GM18526 (cell line): ENCODE results near the gene NDUFB3.
A peak's percentile ranks its signal among the peaks of the same experiment; 100 is the strongest.

Experiments used
- POLR2A ChIP-seq: IDR thresholded peaks from 3 replicates; pipeline ENCODE4 v1.6.1; 2011; ENCODE audit not compliant: insufficient read length; ENCODE audit errors: extremely low read depth

Gene NDUFB3

DNA sequence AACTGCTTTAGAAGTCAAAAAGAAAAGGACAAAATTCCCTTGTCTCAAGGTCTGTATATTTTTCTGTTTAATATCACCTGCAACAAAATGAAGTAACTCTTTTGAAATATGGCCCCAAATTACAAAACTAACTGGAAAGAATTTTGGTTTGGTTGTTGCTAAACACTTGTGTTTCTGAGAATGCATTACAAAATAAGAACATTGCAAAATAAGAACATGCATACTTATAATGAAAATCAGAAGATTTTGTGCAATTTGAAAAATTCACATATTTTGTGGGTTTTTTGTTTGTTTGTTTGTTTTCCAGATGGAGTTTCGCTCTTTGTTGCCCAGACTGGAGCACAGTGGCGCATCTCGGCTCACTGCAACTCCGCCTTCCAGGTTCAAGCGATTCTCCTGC lies 21.8 kb downstream of the NDUFB3 start:
- TF ChIP-seq POLR2A, result no peak

GRCh38 chr2:201100497-201100896 lies 28.7 kb downstream of the NDUFB3 start:
- no peak for TF ChIP-seq POLR2A

GRCh38 chr2:201105759-201106158 lies 34.0 kb downstream of the NDUFB3 start:
- no peak for TF ChIP-seq POLR2A

DNA sequence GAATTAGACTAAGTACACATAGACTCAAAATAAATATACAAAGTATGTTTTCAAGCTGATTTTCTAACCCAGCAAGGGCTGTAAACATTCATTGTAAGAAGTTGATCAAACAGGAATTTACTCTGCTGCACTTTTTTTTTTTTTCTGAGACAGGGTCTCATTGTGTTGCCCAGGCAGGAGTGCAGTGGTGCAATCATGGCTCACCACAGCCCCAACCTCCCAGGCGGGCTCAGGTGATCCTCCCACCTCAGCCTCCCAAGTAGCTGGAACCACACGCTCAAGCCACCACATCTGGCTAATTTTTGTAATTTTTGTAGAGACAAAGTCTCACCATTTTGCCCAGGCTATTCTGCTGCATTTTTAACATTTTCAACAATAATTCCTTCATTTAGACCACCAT lies 35.8 kb downstream of the NDUFB3 start:
- TF ChIP-seq POLR2A, result no peak

DNA sequence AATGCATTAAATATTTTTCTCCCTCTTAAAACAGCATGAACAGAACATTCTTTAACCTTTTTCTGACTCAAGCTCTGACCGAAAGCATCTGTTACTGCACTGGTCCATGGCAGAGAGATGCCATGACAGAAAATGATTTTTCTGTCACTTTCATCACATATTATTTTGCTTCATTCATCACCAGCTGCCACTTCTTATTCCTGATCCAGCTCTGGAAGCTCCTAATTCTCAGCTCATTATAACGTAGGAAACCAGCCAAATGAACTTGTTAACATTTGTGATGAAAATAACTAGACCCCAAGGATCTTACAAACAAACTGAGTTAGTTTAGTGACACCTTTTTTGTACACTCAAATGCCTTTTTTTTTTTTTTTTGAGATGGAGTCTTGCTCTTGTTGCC lies 36.5 kb downstream of the NDUFB3 start:
- TF ChIP-seq POLR2A, result no peak

DNA sequence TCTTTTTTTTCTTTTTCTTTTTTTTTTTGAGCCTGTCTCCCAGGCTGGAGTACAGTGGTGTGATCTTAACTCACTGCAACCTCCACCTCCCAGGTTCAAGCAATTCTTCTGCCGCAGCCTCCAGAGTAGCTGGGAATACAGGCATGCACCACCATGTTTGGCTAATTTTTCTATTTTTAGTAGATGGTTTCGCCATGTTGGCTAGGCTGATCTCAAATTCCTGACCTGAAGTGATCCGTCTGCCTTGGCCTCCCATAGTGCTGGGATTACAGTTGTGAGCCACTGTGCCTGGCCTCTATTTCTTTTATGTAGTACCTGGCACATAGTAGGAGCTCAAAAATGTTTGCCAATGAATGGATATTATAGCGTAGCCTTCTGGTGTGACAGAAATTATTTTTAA lies 37.4 kb downstream of the NDUFB3 start:
- TF ChIP-seq POLR2A, result no peak

GRCh38 chr2:201110615-201111014 lies 38.8 kb downstream of the NDUFB3 start:
- no peak for TF ChIP-seq POLR2A

GRCh38 chr2:201111096-201111495 lies 39.3 kb downstream of the NDUFB3 start:
- TF ChIP-seq POLR2A, result no peak

DNA sequence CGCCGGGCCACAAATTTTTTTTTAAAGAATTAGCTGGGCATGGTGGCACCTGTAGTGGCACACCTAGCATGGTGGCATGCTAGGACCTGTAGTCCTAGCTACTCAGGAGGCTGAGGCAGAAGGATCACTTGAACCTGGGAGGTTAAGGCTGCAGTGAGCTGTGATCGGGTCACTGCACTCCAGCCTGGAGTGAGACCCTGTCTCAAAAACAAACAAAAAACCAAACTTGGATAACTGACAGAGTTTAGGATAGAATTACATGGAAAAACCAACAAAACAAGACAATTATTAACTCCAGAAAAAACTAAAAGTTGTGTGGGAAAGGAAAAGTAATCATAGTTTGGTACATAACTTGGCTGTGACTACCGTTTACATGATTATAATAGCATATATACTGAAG lies 42.5 kb downstream of the NDUFB3 start:
- TF ChIP-seq POLR2A, result no peak

GRCh38 chr2:201114846-201115245 lies 43.0 kb downstream of the NDUFB3 start:
- TF ChIP-seq POLR2A, result no peak

DNA sequence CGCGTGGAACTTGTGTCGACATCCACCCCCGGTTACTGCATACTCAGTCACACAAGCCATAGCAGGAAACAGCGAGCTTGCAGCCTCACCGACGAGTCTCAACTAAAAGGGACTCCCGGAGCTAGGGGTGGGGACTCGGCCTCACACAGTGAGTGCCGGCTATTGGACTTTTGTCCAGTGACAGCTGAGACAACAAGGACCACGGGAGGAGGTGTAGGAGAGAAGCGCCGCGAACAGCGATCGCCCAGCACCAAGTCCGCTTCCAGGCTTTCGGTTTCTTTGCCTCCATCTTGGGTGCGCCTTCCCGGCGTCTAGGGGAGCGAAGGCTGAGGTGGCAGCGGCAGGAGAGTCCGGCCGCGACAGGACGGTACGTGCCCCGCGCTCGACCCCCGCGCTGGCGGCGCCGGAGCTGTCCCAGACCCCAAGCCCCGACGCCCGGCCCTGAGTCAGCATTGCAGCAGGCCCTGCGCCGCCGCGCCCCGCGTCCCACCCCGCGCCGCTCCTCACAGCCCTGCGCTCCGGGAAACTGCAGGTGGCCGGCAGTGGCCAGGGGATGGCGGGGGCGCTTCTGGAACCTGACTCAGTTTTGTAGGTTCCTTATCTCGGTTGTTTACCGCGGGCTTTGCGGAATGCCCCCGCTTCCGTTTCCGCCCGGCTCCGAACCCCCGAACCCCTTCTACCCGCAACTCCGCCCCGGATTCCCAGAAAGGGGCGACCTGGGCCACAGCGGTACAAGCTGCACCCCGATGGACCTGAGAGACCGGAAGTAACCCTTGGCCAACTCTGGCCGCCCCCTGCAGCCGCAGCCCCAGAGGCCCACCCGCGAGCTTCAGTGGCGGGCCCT lies 44.5 kb downstream of the NDUFB3 start, which contains the start of gene CFLAR:
Gene CFLAR, plus strand, starts transcription at position 50 of the 844 bp plus-strand sequence. CDS start 13,702 bp downstream, outside the sequence.
- TF ChIP-seq POLR2A, result peak; percentile 86

DNA sequence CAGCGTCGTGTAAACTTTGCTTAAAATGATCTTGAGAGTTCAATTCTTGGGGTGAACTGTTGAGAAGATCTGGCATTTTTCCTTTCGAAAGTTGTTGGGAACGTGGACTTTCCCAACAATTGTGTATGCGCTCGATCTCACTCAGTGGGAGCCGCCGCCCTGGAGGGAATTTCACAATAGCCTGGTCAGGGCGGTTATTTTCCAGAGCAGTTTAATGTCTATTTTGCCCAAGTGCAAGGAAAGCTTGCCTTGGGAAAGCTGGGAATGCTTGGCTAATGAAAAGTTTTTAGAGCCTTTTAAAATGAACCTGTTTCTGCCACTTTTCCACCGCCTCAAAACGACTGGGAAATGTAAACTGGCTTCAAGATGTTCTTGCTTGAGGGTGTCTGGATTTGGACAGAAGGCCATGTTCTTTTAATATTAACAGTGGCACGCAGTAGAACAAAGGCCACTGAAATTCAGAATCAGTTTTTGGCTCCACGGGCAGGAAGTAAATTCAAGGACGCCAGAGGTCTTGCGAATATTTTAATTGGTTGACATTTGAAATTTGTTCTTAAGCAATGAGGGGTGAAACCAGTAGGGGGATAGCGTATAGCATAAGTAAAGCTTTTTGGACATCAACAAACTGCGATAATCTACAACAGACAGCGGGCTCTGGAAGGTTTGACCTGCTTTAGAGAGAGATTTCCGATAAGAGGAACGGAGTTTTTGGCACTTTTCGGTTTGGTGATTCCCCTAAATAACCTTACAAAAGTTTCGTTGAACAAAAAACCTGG lies 45.3 kb downstream of the NDUFB3 start:
- peak; percentile 27 for TF ChIP-seq POLR2A

DNA sequence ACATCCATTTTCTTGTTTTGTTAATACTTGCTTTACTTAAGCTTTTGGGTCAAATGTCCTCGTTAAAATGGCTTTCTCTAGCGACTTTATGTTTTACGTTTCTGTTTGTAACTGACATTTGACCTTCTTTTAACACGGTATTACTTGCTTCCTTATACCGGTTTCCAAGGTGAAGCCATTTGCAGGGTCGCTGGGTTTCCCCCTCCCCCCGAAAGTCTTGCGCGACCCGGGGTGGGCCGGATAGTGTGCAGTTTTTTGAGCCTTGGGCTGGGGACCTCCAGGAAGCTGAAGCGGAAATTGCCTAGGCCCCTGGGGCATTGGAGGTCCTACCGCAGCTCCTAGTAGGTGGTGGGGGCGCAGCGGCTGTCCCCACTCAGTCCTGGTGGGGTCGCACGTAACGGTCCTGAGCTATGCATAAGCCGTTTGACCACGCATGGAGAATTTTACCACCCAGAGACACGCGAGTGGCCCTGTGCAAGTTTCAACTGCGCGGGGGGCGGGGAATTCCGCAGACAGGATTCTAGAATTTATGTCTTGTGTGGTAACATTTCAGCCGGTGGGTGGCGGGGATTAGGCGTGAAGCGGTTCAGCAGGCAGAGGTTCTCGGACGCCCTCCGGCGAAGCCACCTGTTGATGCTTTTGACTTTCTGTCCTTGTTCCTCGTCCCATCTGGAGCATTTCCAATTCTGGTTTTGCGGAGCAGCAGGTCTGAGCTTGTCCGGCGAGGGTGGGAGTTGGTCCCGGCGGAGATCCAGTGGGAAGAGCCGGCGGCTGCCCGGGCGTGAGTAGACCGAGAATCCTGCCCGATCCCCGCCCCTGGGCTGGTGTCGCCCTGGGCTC lies 46.5 kb downstream of the NDUFB3 start:
- peak; percentile 75 for TF ChIP-seq POLR2A

DNA sequence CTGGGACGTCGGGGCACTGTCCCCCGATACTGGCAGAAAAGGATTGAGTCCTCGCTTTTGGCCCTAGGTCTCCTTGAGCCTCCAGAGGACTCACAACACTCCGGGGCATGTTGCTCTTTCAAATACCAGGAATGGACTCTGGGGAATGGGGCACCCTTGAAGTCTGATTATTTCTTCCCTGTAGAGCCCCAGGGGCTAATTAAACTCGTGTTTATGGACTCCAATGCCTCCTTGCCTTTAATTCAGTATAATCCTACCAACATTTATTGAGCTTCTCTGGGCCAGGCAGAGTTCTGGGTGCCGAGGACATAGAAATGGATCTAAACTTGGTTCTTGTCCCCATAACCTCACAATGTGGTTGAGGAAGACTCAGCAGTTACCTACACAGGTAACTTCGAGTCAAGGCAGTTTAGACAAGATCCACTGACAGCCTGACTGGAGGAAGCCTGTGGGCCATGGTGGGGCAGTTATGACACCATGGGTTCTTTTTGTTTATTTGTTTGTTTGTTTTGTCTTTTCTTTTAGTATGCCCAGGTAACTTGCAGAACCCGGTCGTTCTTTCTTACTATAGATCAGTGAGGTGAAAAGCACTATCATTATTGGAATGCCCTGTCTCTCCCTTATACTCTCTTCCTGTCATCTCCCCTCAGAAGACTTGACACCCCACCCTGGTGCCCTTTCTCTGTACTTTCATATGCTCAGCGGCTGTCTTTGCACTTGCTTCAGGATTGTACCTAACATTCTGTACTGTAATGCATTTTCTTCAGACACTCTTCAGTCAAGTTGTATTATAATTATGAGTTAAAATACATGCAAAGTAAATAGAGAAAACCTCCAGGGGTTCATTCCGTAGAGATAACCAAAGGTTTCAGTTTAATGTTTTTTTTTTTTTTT lies 47.4 kb downstream of the NDUFB3 start:
- TF ChIP-seq POLR2A, result peak; percentile 59

GRCh38 chr2:201122276-201122675 lies 50.5 kb downstream of the NDUFB3 start:
- TF ChIP-seq POLR2A, result no peak
